ENCODE data around the gene SORCS1. TPM values are rescaled to one million over a fixed set of nuclear protein-coding genes. Genes with fewer than 3 reads are reported as not detected.
"Not testable (repeated sequence)": the region's sequence is repeated elsewhere in the genome, so short reads cannot be mapped to it uniquely, and the experiment has no call there.

The SORCS1 gene
- total and polyA plus RNA-seq, 2 of the 8 experiments (the other 6 are each of a cell fraction or from before 2014, with no cell fraction given): 4.1 to 4.6 TPM

DNA sequence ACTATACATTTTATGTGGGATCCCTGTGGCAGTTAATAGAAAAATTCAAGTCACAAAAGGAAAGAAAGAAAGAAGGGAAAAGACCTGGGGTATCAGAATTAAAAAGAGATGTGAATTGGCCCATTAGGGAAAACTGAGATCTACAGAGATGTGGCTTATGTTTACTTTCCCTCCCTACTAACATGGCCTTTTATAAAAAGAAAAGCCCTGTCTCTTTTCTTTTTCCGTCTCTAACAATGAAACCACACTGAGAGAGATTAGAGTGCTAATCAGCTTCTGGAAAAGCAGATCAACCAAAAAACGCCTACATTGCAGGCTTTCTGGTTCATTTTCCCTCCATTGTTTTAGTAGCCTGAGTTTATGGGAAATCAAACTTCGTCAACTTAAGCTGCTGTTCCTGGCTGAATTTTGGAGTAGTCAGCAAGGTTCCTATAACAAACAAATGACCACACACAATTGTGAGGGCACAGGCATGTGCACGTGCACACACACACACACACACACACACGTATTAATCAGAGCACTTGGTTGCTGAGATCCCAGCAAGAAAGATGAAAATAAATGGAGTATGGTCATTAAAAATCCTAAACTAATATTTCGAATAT, 235.1 kb downstream of the SORCS1 start (continued):
- TF ChIP-seq RNF2 (IDR thresholded peaks at IDR 0.05; ENCODE audit: borderline replicate concordance, low read depth, low read length, missing control alignments, poor library complexity, severe bottlenecking): no peak
- TF ChIP-seq GTF2F1 (IDR thresholded peaks at IDR 0.05; ENCODE audit: borderline replicate concordance, low read depth, low read length): no peak
- TF ChIP-seq KDM4A (IDR thresholded peaks at IDR 0.05; ENCODE audit: low read depth, low read length, severe bottlenecking): no peak

DNA sequence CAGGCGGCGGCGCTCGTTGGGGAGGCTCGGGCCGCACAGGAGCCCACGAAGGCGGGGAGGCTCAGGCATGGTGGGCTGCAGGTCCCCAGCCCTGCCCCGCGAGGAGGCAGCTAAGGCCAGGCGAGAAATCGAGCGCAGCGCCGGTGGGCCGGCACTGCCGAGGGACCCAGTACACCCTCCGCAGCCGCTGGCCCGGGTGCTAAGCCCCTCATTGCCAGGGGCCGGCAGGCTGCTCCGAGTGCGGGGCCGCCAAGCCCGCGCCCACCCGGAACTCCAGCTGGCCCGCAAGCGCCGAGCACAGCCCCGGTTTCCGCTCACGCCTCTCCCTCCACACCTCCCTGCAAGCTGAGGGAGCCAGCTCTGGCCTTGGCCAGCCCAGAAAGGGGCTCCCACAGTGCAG, 236.4 kb downstream of the SORCS1 start:
- H2BK5ac ChIP-seq (ENCODE audit: low read depth, low read length); H2BK20ac ChIP-seq (ENCODE audit: low read length); H3K4me1 ChIP-seq (replicated peaks in 1 of 4; ENCODE audit: control insufficient read depth in 3 of 4, insufficient read depth in 4 of 4, low read length in 3 of 4); H3K23ac ChIP-seq (ENCODE audit: insufficient read length); H3K23me2 ChIP-seq (ENCODE audit: low read depth, low read length); POLR2A ChIA-PET (ENCODE audit: partially characterized antibody); H4K91ac ChIP-seq (replicated peaks; ENCODE audit: insufficient read length, low read length); CTCF ChIA-PET (ENCODE audit: partially characterized antibody); H4K5ac ChIP-seq (ENCODE audit: insufficient read length, low read depth, low read length); H3K9me3 ChIP-seq (ENCODE audit: insufficient read depth in 2 of 2, low read depth in 1 of 2, low read length in 1 of 2); H3K79me2 ChIP-seq (ENCODE audit: control insufficient read depth in 1 of 2, insufficient read depth in 2 of 2, low read length in 2 of 2); FAIRE-seq; H3K27me3 ChIP-seq (replicated peaks in 1 of 4; ENCODE audit: control insufficient read depth in 3 of 4, extremely low read depth in 1 of 4, insufficient read depth in 3 of 4, low read length in 3 of 4); H3K9ac ChIP-seq (replicated peaks in 1 of 4; ENCODE audit: extremely low read depth in 1 of 4, low read depth in 3 of 4, low read length in 3 of 4); H3K4ac ChIP-seq (replicated peaks; ENCODE audit: insufficient read length, low read depth, low read length); H2BK120ac ChIP-seq (replicated peaks; ENCODE audit: low read depth, low read length); H2AK5ac ChIP-seq (ENCODE audit: low read depth, low read length); H4K8ac ChIP-seq (ENCODE audit: extremely low read depth, insufficient read depth, low read length); H3K79me1 ChIP-seq (ENCODE audit: low read depth, low read length); H3K14ac ChIP-seq (ENCODE audit: insufficient read length); H2BK15ac ChIP-seq (ENCODE audit: low read length); H3K56ac ChIP-seq (replicated peaks; ENCODE audit: insufficient read length, low read depth, low read length); H2AFZ ChIP-seq (ENCODE audit: low read length); H2BK12ac ChIP-seq (ENCODE audit: low read depth, low read length); H3K4me2 ChIP-seq (ENCODE audit: insufficient read depth in 1 of 2, low read depth in 2 of 2, low read length in 2 of 2); DNase-seq (ENCODE audit: low read depth in 1 of 2, low spot score in 2 of 2); H4K20me1 ChIP-seq (replicated peaks in 1 of 2; ENCODE audit: control insufficient read depth in 1 of 2, insufficient read depth in 2 of 2, low read length in 2 of 2); H3K36me3 ChIP-seq (ENCODE audit: control insufficient read depth in 2 of 4, insufficient read depth in 4 of 4, low read length in 3 of 4); H3K18ac ChIP-seq (ENCODE audit: extremely low read depth, low read length); H3K4me3 ChIP-seq (ENCODE audit: extremely low read depth in 1 of 4, insufficient read depth in 2 of 4, low read depth in 3 of 4, low read length in 4 of 4); H3K27ac ChIP-seq (ENCODE audit: low read depth, low read length): not testable (repeated sequence)
- WGBS, 2 experiments (ENCODE audit: extremely low coverage in 1 of 2, insufficient coverage in 1 of 2, insufficient read length in 1 of 2, insufficient replicate concordance in 2 of 2, low coverage in 1 of 2, low lambda C conversion rate in 2 of 2, missing lambda C conversion rate in 1 of 2): 89% methylated on average over 23 of the region's 33 CpGs; no CpG with 5 or more reads in 1 of the 2 experiments
